NB4 (cell line): Measurements from ENCODE around the gene MMGT1.
"Not testable (repeated sequence)": the region's sequence is repeated elsewhere in the genome, so short reads cannot be mapped to it uniquely, and the experiment has no call there.

Experiments used
- DNase-seq: peaks from one replicate; pipeline ENCODE4 v3.0.0; 2010; ENCODE audit warnings: low read depth
- H3K4me3 ChIP-seq: one replicate; pipeline ENCODE4 v1.5.1; 2011; ENCODE audit warnings: mild to moderate bottlenecking, low read depth, low read length, moderate library complexity
- MYC ChIP-seq: IDR thresholded peaks from 2 replicates; pipeline ENCODE4 v1.6.1; 2011; ENCODE audit warnings: low read depth, low read length
- POLR2A ChIP-seq: IDR thresholded peaks from 2 replicates; pipeline ENCODE4 v1.6.1; 2011; ENCODE audit warnings: mild to moderate bottlenecking; ENCODE audit not compliant: insufficient read length; ENCODE audit errors: extremely low read depth
- TF ChIP-seq, protein P1 (sequence below): IDR thresholded peaks from one replicate; pipeline ENCODE4 v1.5.1; 2012; ENCODE audit warnings: low read depth, low read length
- TF ChIP-seq, protein P2 (sequence below): IDR thresholded peaks from 2 replicates; pipeline ENCODE4 v1.6.1; 2011; ENCODE audit warnings: low read depth, low read length

MMGT1 gene

DNA sequence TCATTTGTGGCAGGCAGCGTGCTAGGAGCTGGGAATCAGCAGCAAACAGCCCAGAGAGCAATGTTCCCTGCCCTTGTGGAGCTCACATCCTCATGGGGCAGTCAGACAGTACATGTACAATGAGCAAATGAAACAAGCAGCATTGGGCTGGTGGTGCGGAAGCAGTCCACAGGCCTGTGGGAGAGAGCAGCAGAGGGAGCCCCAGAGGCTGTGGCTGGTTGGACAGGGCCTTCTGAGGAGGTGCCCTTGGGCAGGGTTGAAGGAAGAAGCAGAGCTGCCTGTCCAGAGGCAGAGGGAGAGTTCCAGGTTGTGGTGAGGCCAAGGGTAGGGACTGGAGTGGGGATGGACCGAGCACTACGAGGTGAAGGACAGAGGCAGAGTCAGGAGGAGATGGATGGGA lies 22.5 kb downstream of the MMGT1 start:
- TF ChIP-seq, protein P1, sequence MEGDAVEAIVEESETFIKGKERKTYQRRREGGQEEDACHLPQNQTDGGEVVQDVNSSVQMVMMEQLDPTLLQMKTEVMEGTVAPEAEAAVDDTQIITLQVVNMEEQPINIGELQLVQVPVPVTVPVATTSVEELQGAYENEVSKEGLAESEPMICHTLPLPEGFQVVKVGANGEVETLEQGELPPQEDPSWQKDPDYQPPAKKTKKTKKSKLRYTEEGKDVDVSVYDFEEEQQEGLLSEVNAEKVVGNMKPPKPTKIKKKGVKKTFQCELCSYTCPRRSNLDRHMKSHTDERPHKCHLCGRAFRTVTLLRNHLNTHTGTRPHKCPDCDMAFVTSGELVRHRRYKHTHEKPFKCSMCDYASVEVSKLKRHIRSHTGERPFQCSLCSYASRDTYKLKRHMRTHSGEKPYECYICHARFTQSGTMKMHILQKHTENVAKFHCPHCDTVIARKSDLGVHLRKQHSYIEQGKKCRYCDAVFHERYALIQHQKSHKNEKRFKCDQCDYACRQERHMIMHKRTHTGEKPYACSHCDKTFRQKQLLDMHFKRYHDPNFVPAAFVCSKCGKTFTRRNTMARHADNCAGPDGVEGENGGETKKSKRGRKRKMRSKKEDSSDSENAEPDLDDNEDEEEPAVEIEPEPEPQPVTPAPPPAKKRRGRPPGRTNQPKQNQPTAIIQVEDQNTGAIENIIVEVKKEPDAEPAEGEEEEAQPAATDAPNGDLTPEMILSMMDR, result no peak
- TF ChIP-seq POLR2A, result no peak
- TF ChIP-seq, protein P2, sequence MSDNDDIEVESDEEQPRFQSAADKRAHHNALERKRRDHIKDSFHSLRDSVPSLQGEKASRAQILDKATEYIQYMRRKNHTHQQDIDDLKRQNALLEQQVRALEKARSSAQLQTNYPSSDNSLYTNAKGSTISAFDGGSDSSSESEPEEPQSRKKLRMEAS, result no peak
- no peak for TF ChIP-seq MYC
- no peak for DNase-seq

DNA sequence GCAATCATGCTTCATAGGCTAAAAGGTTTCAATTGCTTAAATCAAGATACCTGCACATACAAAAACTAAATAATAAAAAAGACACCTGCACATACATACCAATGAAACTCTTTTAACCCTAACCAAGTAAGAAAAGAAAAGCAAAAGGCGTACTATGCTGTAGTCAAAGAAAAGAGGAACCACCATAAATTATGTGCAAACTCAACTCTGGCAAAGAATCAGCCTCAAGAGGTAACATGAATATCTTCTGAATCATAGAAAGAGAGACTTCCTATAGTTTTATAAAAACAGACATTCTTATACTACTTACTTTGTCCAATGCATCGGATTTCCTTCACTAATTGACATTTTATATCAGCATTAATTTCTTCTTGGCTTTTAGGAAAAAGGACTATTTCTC lies 29.3 kb downstream of the MMGT1 start:
- H3K4me3 ChIP-seq, result no peak overlapping the region
- DNase-seq, result no peak
- TF ChIP-seq, protein P1, result no peak
- TF ChIP-seq POLR2A, result no peak
- TF ChIP-seq MYC, result no peak
- TF ChIP-seq, protein P2, result no peak

More for the DNA sequence above, 22.5 kb downstream of the MMGT1 start:
- H3K4me3 ChIP-seq, result no peak overlapping the region

DNA sequence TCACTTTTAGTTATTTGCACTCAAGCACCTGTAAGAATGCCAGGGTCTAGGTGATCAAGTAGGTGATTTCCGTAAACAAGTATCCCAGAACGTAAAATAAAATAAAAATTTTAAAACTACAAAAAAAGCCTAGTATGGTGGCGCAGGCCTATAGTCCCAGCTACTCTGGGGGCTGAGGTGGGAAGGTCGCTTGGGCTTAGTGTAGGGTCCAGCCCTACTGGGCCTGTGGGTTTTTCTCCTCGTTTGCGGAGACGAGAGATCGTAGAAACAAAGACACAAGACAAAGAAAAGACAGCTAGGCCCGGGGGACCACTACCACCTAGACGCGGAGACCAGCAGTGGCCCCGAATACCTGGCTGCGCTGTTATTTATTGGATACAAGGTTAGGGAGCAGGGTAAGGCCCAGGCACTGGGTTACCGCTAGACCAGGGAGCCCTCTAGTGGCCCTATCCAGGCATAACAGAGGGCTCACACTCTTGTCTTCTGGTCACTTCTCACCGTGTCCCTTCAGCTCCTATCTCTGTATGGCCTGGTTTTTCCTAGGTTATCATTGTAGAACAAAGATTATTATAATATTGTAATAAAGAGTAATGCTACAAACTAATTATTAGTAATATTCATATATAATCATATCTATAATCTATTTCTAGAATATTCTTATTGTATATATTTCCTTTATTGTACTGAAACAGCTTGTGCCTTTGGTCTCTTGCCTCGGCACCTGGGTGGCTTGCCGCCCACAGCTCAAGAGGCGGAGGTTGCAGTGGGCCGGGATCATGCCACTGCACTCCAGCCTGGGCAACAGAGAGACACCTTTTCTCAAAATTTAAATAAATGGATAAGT lies 41.9 kb downstream of the MMGT1 start:
- peak; percentile 45 for DNase-seq
- H3K4me3 ChIP-seq, result no peak overlapping the region
- TF ChIP-seq, protein P1, result peak; percentile 70
- no peak for TF ChIP-seq POLR2A

DNA sequence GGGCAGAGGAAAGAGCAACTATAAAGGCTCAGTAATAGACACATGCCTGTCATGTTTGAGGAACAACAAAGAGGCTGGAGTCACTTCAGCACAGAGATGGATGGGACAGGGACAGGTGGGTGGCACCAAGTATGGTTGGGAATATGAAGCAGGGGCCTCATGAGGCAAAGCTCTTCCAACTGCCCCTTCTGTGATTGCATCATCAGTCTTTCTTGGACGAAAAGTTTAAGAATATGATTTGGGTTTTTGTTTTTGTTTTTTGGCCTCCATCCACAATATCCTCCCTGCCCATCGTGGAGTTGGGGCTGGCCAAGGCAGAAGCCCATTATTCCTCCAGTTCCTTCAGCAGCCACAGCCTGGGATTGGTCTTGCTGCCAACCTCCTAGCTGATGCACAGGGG lies 45.9 kb downstream of the MMGT1 start:
- no peak for DNase-seq
- H3K4me3 ChIP-seq, result no peak overlapping the region
- no peak for TF ChIP-seq POLR2A
- TF ChIP-seq MYC, result no peak
- TF ChIP-seq, protein P2, result no peak
- TF ChIP-seq, protein P1, result no peak

DNA sequence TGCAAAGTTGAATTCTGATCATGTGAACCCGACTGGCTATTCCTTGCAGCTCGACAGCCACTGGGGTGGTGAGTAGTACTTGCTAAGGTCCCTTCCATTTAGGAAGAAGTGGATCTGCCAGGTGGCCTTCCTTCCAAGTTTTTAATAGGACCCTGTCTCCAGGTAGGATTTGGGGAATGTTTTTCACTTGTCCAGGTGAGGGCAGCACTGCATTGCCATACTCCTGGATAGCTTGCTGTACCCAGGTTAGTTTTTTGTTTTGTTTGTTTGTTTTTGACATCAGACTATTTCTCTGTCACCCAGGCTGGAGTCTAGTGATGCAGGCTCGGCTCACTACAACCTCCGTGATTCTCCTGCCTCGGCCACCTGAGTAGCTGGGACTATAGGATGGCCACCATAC lies 50.4 kb downstream of the MMGT1 start:
- TF ChIP-seq, protein P2, result no peak
- TF ChIP-seq POLR2A (no peak), MYC (no peak)
- TF ChIP-seq, protein P1, result no peak
- no peak for DNase-seq
- no peak overlapping the region for H3K4me3 ChIP-seq

DNA sequence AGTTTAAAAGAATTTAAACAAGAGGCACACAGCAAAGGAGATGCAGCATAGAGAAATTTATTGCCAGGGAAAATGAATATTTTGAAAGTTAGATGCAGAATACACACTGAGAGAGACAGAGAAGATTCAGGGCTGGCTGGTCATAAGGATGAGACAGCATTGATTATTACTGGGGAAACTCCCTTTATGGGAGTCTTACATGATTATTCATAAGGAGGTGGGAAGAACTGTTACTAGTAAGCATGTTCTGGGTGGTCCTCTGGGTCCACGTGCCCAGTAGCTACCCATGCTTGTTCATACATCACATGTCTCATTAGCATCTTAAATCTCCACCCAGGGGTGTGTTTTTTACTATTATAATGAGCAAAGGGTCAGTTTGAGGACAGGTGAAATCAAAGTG lies 53.3 kb downstream of the MMGT1 start:
- not testable (repeated sequence) for DNase-seq, H3K4me3 ChIP-seq
